ENCODE measurements around the gene ITFG2.
"Not testable (repeated sequence)": the region's sequence is repeated elsewhere in the genome, so short reads cannot be mapped to it uniquely, and the experiment has no call there.

Gene ITFG2

DNA sequence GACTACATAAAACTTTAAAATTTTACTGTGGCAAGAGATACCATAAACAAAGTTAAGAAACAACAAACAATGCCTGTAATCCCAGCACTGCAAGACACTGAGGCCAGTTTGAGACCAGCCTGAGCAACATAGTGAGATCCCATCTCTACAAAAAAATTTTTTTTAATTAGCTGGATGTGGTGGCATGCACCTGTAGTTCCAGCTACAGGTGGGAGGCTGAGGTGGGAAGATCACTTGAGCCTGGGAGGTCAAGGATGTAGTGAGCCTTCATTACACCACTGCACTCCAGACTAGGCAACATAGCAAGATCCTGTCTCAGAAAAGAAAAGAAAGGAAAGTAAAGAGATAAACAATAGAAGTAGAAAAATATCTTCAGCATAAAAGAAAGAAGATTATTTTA is 47.7 kb downstream of the ITFG2 start:
- Histone ChIP-seq H2AFZ (ENCODE audit: low read depth, low read length) (no peak overlapping the region), H4K20me1 (ENCODE audit: insufficient read depth, low read length) (no peaks in the 10 kb centered on the region), H3K27ac (ENCODE audit: low read length) (no peak overlapping the region), H3K36me3 (replicated peaks; ENCODE audit: low read depth, low read length) (peaks cover 54% of the 10 kb centered on the region), H3K79me2 (ENCODE audit: low read length) (no peaks in the 10 kb centered on the region), H3K4me3 (ENCODE audit: low read length) (no peak overlapping the region), H3K9ac (ENCODE audit: low read length) (no peak overlapping the region), H3K4me2 (ENCODE audit: low read length) (no peak overlapping the region), H3K9me3 (ENCODE audit: insufficient read depth, low read length) (no peaks in the 10 kb centered on the region), H3K4me1 (ENCODE audit: low read length) (no peaks in the 10 kb centered on the region), H3K27me3 (ENCODE audit: low read depth, low read length) (no peaks in the 10 kb centered on the region)
- TF ChIP-seq, protein P1, sequence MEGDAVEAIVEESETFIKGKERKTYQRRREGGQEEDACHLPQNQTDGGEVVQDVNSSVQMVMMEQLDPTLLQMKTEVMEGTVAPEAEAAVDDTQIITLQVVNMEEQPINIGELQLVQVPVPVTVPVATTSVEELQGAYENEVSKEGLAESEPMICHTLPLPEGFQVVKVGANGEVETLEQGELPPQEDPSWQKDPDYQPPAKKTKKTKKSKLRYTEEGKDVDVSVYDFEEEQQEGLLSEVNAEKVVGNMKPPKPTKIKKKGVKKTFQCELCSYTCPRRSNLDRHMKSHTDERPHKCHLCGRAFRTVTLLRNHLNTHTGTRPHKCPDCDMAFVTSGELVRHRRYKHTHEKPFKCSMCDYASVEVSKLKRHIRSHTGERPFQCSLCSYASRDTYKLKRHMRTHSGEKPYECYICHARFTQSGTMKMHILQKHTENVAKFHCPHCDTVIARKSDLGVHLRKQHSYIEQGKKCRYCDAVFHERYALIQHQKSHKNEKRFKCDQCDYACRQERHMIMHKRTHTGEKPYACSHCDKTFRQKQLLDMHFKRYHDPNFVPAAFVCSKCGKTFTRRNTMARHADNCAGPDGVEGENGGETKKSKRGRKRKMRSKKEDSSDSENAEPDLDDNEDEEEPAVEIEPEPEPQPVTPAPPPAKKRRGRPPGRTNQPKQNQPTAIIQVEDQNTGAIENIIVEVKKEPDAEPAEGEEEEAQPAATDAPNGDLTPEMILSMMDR (IDR thresholded peaks at IDR 0.05; ENCODE audit: low read depth, low read length), result no peak
- TF ChIP-seq EZH2phosphoT487 (IDR thresholded peaks at IDR 0.05; ENCODE audit: low read depth), result no peak

DNA sequence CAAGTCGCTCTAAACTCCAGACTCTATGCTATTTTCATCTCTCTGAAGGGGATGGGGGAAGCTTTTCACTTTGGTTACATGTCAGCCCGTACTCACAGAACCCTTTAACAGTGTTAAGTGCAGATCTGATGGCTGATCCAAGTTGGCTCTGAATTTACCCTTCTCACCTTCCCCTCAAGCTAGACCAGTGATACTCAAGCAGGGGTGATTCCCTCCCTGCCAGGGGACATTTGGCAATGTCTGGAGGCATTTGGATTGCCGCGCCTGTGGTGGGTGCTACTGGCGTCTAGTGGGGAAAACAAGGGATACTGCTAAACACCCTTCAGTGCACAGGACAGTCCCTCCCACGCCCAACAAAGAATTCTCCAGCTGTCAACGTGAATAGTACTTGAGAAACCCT is 50.4 kb downstream of the ITFG2 start:
- TF ChIP-seq EZH2phosphoT487 (IDR thresholded peaks at IDR 0.05; ENCODE audit: low read depth), result no peak
- TF ChIP-seq, protein P1 (IDR thresholded peaks at IDR 0.05; ENCODE audit: low read depth, low read length), result no peak
- Histone ChIP-seq H3K27me3 (ENCODE audit: low read depth, low read length) (no peaks in the 10 kb centered on the region), H2AFZ (ENCODE audit: low read depth, low read length) (no peak overlapping the region), H3K27ac (ENCODE audit: low read length) (no peak overlapping the region), H3K4me1 (ENCODE audit: low read length) (no peaks in the 10 kb centered on the region), H4K20me1 (ENCODE audit: insufficient read depth, low read length) (no peaks in the 10 kb centered on the region), H3K9ac (ENCODE audit: low read length) (no peak overlapping the region), H3K4me3 (ENCODE audit: low read length) (no peak overlapping the region), H3K36me3 (replicated peaks; ENCODE audit: low read depth, low read length) (peaks cover 63% of the 10 kb centered on the region), H3K79me2 (ENCODE audit: low read length) (no peaks in the 10 kb centered on the region), H3K9me3 (ENCODE audit: insufficient read depth, low read length) (no peaks in the 10 kb centered on the region), H3K4me2 (ENCODE audit: low read length) (no peak overlapping the region)

DNA sequence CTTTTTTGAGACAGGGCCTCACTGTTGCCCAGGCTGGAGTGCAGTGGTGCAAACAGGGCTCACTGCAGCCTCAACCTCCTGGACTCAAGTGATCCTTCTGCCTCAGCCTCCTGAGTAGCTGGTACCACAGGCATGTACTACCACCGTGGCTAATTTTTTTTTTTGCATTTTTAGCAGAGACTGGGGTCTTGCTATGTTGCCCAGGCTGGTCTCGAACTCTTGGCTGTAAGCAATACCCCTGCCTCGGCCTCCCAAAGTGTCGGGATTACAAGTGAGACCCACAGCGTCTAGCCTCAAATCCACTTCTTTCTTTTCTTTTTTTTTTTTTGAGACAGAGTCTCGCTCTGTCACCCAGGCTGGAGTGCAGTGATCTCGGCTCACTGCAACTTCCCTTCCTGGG is 50.9 kb downstream of the ITFG2 start:
- not testable (repeated sequence) for H3K4me3 ChIP-seq (ENCODE audit: low read length); H2AFZ ChIP-seq (ENCODE audit: low read depth, low read length); H3K4me1 ChIP-seq (ENCODE audit: low read length); H3K9me3 ChIP-seq (ENCODE audit: insufficient read depth, low read length); H3K79me2 ChIP-seq (ENCODE audit: low read length); H4K20me1 ChIP-seq (ENCODE audit: insufficient read depth, low read length); H3K27ac ChIP-seq (ENCODE audit: low read length); H3K27me3 ChIP-seq (ENCODE audit: low read depth, low read length); H3K4me2 ChIP-seq (ENCODE audit: low read length); H3K9ac ChIP-seq (ENCODE audit: low read length)
- H3K36me3 ChIP-seq (replicated peaks; ENCODE audit: low read depth, low read length), result peaks cover 64% of the 10 kb centered on the region

DNA sequence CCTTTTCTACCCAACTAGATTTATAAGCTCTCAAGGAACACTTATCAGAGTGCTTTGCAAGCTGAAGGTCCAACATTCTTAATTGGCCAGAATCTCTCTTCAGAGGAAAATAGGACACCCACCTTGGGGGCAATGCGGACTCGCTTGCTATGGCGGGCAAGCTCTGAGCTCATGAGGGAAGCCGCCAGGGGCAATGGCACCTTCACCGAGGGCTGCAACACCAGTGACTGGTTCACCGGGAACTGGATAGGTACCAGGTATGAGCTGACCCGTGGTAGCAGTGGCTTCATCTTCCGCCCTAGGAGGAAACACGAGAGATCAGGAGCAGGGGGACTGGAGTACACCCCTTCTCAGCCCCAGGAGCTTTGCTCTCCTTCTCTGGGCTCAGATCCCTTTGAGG is 51.7 kb downstream of the ITFG2 start:
- Histone ChIP-seq H3K4me1 (ENCODE audit: low read length) (no peaks in the 10 kb centered on the region), H3K9me3 (ENCODE audit: insufficient read depth, low read length) (no peaks in the 10 kb centered on the region), H4K20me1 (ENCODE audit: insufficient read depth, low read length) (no peaks in the 10 kb centered on the region), H3K79me2 (ENCODE audit: low read length) (no peaks in the 10 kb centered on the region), H3K4me3 (ENCODE audit: low read length) (no peak overlapping the region), H3K27ac (ENCODE audit: low read length) (no peak overlapping the region), H3K4me2 (ENCODE audit: low read length) (no peak overlapping the region), H3K9ac (ENCODE audit: low read length) (no peak overlapping the region), H3K36me3 (replicated peaks; ENCODE audit: low read depth, low read length) (peaks cover 60% of the 10 kb centered on the region), H3K27me3 (ENCODE audit: low read depth, low read length) (no peaks in the 10 kb centered on the region), H2AFZ (ENCODE audit: low read depth, low read length) (no peak overlapping the region)
- no peak for TF ChIP-seq EZH2phosphoT487 (IDR thresholded peaks at IDR 0.05; ENCODE audit: low read depth)
- TF ChIP-seq, protein P1 (IDR thresholded peaks at IDR 0.05; ENCODE audit: low read depth, low read length), result no peak

DNA sequence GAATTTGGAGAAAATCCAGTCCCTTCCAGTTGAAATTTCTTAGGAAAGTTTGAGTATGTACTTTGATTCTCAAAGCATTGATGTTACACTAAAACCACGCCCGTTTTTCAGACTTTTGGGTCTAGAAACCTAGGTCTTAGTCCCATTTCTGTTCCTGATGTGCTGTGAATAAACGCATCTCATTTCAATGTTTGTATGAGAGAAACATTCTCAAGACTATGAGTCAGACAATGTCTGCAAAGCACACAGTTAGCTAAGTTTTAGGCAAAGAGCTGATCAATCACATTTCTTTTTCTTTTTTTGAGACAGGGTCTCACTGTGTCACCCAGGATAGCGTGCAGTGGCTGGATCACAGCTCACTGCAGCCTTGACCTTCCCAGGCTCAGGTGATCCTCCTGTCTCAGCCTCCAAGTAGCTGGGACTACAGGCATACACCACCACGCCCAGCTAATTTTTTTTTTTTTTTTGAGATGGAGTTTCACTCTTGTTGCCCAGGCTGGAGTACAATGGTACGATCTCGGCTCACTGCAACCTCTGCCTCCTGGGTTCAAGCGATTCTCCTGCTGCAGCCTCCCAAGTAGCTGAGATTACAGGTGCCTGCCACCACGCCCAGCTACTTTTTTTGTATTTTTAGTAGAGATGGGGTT is 56.6 kb downstream of the ITFG2 start:
- not testable (repeated sequence) for H2AFZ ChIP-seq (ENCODE audit: low read depth, low read length); H3K9ac ChIP-seq (ENCODE audit: low read length)
- H3K36me3 ChIP-seq (replicated peaks; ENCODE audit: low read depth, low read length), result peaks cover 50% of the 10 kb centered on the region

More for the DNA sequence above, 56.6 kb downstream of the ITFG2 start:
- H3K4me1 ChIP-seq (ENCODE audit: low read length); H3K4me3 ChIP-seq (ENCODE audit: low read length); H3K27me3 ChIP-seq (ENCODE audit: low read depth, low read length); H3K4me2 ChIP-seq (ENCODE audit: low read length); H3K9me3 ChIP-seq (ENCODE audit: insufficient read depth, low read length); H4K20me1 ChIP-seq (ENCODE audit: insufficient read depth, low read length); H3K27ac ChIP-seq (ENCODE audit: low read length): not testable (repeated sequence)
- H3K79me2 ChIP-seq (ENCODE audit: low read length), result peaks cover 23% of the 10 kb centered on the region

Measured in OCI-LY3 (cell line).